Kidney epithelial cell (primary cell): ENCODE data around the gene FKBP10. TPM values are rescaled to one million over a fixed set of nuclear protein-coding genes. Genes with fewer than 3 reads are reported as not detected.

Experiments
- DNase-seq: peaks from one replicate; pipeline ENCODE4 v3.0.0-alpha.2; 2010; ENCODE audit warnings: low read depth
- H3K27me3 ChIP-seq: 2 replicates; pipeline ENCODE4 v1.6.0; 2011; ENCODE audit warnings: low read length; ENCODE audit not compliant: control insufficient read depth, insufficient read depth
- H3K36me3 ChIP-seq: 2 replicates; pipeline ENCODE4 v1.5.1; 2011; ENCODE audit warnings: low read length; ENCODE audit not compliant: control insufficient read depth, insufficient read depth
- H3K4me3 ChIP-seq: 2 replicates; pipeline ENCODE4 v1.5.1; 2011; ENCODE audit warnings: low read depth, mild to moderate bottlenecking, control low read depth, low read length
- CTCF ChIP-seq: IDR thresholded peaks from 2 replicates; pipeline ENCODE4 v1.5.1; 2011; ENCODE audit warnings: mild to moderate bottlenecking, moderate library complexity, low read length, control low read depth, inconsistent platforms; ENCODE audit not compliant: insufficient read depth, poor library complexity, severe bottlenecking
- total RNA-seq: library from RNA; depleted of rRNA; stranded (reverse); fragments of >200 nt; gene quantifications from 2 replicates; pipeline ENCODE4 v1.2.3, GENCODE V29; 2015

The FKBP10 gene
- total RNA-seq, 1 donor from 2014 or later: 157 TPM

GRCh38 chr17:41860254-41860931, 47.6 kb downstream of the FKBP10 start:
- no peaks in the 10 kb centered on the region for H3K36me3 ChIP-seq
- no peak overlapping the region for H3K4me3 ChIP-seq
- no peaks in the 10 kb centered on the region for H3K27me3 ChIP-seq
- DNase-seq: no peak
- TF ChIP-seq CTCF: no peak

GRCh38 chr17:41863074-41863848, 50.5 kb downstream of the FKBP10 start:
- no peaks in the 10 kb centered on the region for H3K27me3 ChIP-seq
- no peak for TF ChIP-seq CTCF
- no peak for DNase-seq
- H3K4me3 ChIP-seq: no peak overlapping the region
- H3K36me3 ChIP-seq: no peaks in the 10 kb centered on the region

GRCh38 chr17:41864498-41864835, 51.7 kb downstream of the FKBP10 start:
- no peak for TF ChIP-seq CTCF
- H3K36me3 ChIP-seq: no peaks in the 10 kb centered on the region
- H3K27me3 ChIP-seq: no peaks in the 10 kb centered on the region
- no peak for DNase-seq
- peak overlapping the region; percentile 83 for H3K4me3 ChIP-seq

DNA sequence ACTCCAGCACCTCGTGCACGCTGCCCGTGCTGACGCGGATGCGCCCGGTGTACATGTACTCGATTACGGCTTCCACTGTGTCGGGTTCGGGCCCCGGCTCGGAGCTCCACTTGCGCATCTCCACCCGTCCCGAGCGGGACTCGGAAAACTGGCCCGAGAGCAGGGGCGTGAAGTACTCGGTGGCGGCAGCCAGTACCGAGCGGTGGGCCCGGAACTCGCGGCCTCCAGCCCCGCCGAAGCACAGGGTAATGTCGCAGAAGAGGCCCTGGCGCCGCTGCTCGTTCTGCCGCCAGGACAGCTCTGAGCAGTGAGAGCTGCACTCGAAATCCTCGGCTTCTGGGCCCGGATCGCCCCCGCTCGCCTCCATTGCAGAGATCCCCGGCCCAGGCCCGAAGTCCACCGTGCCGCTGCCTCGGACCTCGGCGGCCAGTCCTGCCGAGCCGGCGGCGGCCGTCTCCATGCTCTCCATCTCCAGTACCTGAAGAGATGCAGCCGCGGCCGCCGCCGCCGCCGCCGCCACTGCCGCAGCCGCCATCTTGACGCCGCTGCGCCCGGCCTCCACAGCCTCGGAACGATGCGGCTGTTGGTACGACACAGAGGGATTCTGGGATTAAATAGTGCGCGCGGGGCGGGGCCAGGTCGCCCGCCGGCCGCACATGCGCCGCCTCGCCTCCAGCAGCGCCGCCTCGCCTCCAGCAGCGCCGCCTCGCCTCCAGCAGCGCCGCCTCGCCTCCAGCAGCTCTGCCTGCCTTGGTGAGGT, 52.2 kb downstream of the FKBP10 start, which contains the start of gene KLHL11:
TSS of gene KLHL11 (minus strand) at position 588 of the 760 bp plus-strand sequence. CDS start at position 535, 53 bp downstream.
- Histone ChIP-seq H3K4me3 (peak within 1 kb of the TSS; percentile 83), H3K27me3 (no peaks in the 10 kb centered on the region), H3K36me3 (no peaks in the 10 kb centered on the region)
- DNase-seq: peak; percentile 49
- TF ChIP-seq CTCF: no peak

- no peak for TF ChIP-seq CTCF
- H3K27me3 ChIP-seq: no peaks in the 10 kb centered on the region
- peaks cover 2% of the 10 kb centered on the region for H3K36me3 ChIP-seq
- H3K4me3 ChIP-seq: peak overlapping the region; percentile 28
- DNase-seq: no peak
Measured at GRCh38 chr17:41865596-41865893, 52.7 kb downstream of the FKBP10 start.
